Measurements from ENCODE around the gene PRKRA. TPM values are rescaled to one million over a fixed set of nuclear protein-coding genes. Genes with fewer than 3 reads are reported as not detected.

Gene PRKRA
- total and polyA plus RNA-seq, 2 donors (not counting 3 experiments of a cell fraction or from before 2014, with no cell fraction given), result 31.0 to 46.6 TPM

DNA sequence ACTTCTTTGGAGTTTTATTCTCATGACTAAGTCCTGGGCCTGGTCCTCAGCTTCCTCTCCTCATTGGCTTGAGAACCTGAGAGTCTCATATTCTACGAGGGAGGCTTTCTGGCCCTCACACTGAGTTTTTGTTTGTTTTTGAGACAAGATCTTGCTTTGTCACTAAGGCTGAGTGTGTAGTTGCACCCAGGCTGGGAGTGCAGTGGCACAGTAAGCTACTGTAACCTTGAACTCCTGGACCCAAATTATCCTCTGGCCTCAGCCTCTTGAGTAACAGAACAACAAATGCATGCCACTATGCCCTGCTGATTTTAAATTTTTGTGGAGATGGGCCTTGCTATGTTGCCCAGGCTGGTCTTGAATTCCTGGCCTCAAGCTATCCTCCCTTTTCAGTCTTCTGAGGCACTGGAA is 22.6 kb downstream of the PRKRA start:
- Histone ChIP-seq H3K27me3 (ENCODE audit: control insufficient read depth in 2 of 2, insufficient read depth in 2 of 2, low read length in 2 of 2) (no peaks in the 10 kb centered on the region), H3K4me2 (ENCODE audit: insufficient read depth, low read length) (no peak overlapping the region), H3K4me1 (ENCODE audit: control insufficient read depth, extremely low read depth, insufficient read depth, low read length) (no peaks in the 10 kb centered on the region), H3K4me3 (replicated peaks in 1 of 3; ENCODE audit: insufficient read depth in 1 of 3, low read depth in 1 of 3, low read length in 3 of 3) (no peak overlapping the region), H3K9me3 (replicated peaks; ENCODE audit: control insufficient read depth, insufficient read depth, low read length) (no peaks in the 10 kb centered on the region), H3K79me2 (ENCODE audit: control insufficient read depth, insufficient read depth, low read length) (peaks cover 2% of the 10 kb centered on the region), H3K9ac (replicated peaks; ENCODE audit: extremely low read depth, insufficient read depth, low read length) (no peak overlapping the region), H3K36me3 (ENCODE audit: control insufficient read depth in 2 of 2, extremely low read depth in 1 of 2, insufficient read depth in 2 of 2, low read length in 2 of 2) (peaks cover 12 to 14% of the 10 kb centered on the region in 2 experiments), H4K20me1 (replicated peaks; ENCODE audit: control insufficient read depth, extremely low read depth, insufficient read depth, low read length) (no peaks in the 10 kb centered on the region), H2AFZ (ENCODE audit: low read depth, low read length) (no peak overlapping the region), H3K27ac (ENCODE audit: insufficient read depth, low read depth, low read length) (no peak overlapping the region), H3K9me1 (replicated peaks; ENCODE audit: control insufficient read depth, extremely low read depth, insufficient read depth, low read length) (no peaks in the 10 kb centered on the region)
- intact Hi-C loops (cut with micrococcal nuclease), result no loop called here
- DNase-seq (ENCODE audit: low read depth, low spot score), result no peak
- FAIRE-seq, result no peak
- TF ChIP-seq, protein P1, sequence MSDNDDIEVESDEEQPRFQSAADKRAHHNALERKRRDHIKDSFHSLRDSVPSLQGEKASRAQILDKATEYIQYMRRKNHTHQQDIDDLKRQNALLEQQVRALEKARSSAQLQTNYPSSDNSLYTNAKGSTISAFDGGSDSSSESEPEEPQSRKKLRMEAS (IDR thresholded peaks at IDR 0.05; ENCODE audit: insufficient read depth, insufficient read length), result no peak
- TF ChIP-seq, protein P2, sequence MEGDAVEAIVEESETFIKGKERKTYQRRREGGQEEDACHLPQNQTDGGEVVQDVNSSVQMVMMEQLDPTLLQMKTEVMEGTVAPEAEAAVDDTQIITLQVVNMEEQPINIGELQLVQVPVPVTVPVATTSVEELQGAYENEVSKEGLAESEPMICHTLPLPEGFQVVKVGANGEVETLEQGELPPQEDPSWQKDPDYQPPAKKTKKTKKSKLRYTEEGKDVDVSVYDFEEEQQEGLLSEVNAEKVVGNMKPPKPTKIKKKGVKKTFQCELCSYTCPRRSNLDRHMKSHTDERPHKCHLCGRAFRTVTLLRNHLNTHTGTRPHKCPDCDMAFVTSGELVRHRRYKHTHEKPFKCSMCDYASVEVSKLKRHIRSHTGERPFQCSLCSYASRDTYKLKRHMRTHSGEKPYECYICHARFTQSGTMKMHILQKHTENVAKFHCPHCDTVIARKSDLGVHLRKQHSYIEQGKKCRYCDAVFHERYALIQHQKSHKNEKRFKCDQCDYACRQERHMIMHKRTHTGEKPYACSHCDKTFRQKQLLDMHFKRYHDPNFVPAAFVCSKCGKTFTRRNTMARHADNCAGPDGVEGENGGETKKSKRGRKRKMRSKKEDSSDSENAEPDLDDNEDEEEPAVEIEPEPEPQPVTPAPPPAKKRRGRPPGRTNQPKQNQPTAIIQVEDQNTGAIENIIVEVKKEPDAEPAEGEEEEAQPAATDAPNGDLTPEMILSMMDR (IDR thresholded peaks at IDR 0.05; ENCODE audit: extremely low read depth in 1 of 2, insufficient read depth in 1 of 2, low read depth in 1 of 2, low read length in 2 of 2), result no peak
- TF ChIP-seq JUN (IDR thresholded peaks at IDR 0.05; ENCODE audit: borderline replicate concordance, insufficient read depth, insufficient read length, low read depth) (no peak), GATA2 (IDR thresholded peaks at IDR 0.05; ENCODE audit: insufficient read depth, insufficient read length, low read depth, low read length) (no peak), POLR2AphosphoS5 (IDR thresholded peaks at IDR 0.05; ENCODE audit: insufficient read depth, low read depth, low read length) (no peak), POLR2A (IDR thresholded peaks at IDR 0.05; ENCODE audit: low read depth, low read length) (no peak), FOS (IDR thresholded peaks at IDR 0.05; ENCODE audit: borderline replicate concordance, insufficient read depth, low read length) (no peak), EZH2 (IDR thresholded peaks at IDR 0.05; ENCODE audit: borderline replicate concordance, low read depth, low read length, severe bottlenecking) (no peak), MYC (IDR thresholded peaks at IDR 0.05; ENCODE audit: low read depth, low read length) (no peak)
- ChIA-PET POLR2A (no interaction called here), CTCF (interaction anchor here (1.3 to 2.9 kb wide), 3 partner anchors 9 to 23 kb away, joined by 4 to 16 read pairs (median 11); no protein-coding TSS in a partner anchor)
- BruUV-seq (replicated peaks), result no TSS peak
- dilution Hi-C loops (cut with MboI; ENCODE audit: extremely low pct_ligation_motif_present, low sequenced_read_pairs), result loop anchor here (25.0 kb wide), 1 partner anchor 291 kb away; no protein-coding TSS in a partner anchor

All from endothelial cell of umbilical vein (primary cell).